Left ventricle myocardium superior (tissue), 1 donor: ENCODE data around the gene RASSF8. TPM values are rescaled to one million over a fixed set of nuclear protein-coding genes. Genes with fewer than 3 reads are reported as not detected.

Experiments
- ATAC-seq: fragments of 200-7000 bp; cut with Tn5 transposase; one replicate; pipeline ENCODE4 v1.9.1; 2020; ENCODE audit warnings: mild to moderate bottlenecking, moderate library complexity
- DNase-seq: peaks from one replicate; pipeline ENCODE4 v3.0.0-alpha.2; 2020
- intact Hi-C: fragments of 100-400 bp; cut with micrococcal nuclease; formaldehyde crosslinking; loops from one replicate; pipeline ENCODE4 v1.11.0; 2022
- total RNA-seq: library from RNA; stranded (reverse); fragmentation: NEBNext Ultra II Directional; extraction: Animal tissue kit (Norgen Biotek cat#: 25700); gene quantifications from one replicate; pipeline ENCODE4 v1.2.1, GENCODE V29; 2021
- donor health status: DM: no; HTN: yes; CAD: no; lungs with severe emphysema.

The RASSF8 gene
- total RNA-seq, 1 donor from 2014 or later = 22.9 TPM

DNA sequence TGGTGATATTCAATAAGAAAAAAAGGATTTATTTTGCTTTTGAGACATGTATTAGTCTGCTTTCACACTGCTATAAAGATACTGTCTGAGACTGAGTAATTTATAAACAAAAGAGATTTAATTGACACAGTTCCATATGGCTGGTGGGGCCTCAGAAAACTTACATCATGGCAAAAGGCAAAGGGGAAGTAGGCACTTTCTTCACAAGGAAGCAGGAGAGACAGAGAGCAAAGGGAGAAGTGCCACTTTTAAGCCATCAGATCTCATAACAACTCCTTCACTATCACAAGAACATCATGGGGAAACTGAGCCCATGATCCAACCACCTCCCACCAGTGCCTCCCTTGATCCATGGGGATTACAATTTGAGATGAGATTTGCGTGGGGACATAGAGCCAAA is 122.4 kb downstream of the RASSF8 start:
- intact Hi-C loops = no loop called here
- no peak for ATAC-seq

DNA sequence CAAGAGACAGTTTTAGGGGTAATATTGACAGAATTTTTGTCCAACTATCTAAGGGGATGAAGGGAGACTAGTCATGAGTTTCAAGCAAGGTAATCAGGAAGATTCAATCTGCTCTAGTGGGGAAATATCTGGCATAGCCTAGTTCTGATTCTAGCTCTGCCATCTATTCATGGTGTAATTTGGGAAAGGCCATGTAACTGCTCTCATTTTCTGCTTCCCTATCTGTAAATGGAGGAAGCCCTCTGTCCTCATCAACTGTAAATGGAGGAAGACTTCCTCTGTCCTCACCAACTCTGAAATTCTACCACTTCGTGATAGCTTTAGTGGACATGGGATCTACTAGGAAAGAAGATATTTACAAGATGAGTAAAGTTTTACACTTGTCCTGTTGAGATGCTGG is 128.5 kb downstream of the RASSF8 start:
- no peak for DNase-seq
- ATAC-seq = no peak
- intact Hi-C loops = no loop called here

More for the DNA sequence above, 122.4 kb downstream of the RASSF8 start:
- no peak for DNase-seq

DNA sequence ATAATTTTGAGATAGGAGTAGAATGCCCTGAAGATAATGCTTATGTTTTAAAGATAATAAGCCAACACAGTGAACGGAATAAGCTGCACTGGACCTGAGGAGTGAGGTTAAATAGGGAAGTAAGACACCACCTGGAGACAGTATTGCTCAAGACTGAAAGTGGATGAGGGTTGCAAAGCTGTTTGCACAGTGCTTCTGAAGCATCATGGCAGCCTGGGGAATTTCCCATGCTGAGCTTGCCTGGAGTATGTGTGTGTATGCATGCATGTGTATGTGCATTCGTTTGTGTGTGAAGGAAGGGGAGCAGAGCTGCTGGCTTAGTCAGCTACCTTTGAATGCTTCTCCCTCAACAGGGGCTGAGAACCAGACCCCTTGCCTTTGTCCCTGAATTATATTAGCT is 130.5 kb downstream of the RASSF8 start:
- DNase-seq (no peak), ATAC-seq (no peak)
- intact Hi-C loops = no loop called here

DNA sequence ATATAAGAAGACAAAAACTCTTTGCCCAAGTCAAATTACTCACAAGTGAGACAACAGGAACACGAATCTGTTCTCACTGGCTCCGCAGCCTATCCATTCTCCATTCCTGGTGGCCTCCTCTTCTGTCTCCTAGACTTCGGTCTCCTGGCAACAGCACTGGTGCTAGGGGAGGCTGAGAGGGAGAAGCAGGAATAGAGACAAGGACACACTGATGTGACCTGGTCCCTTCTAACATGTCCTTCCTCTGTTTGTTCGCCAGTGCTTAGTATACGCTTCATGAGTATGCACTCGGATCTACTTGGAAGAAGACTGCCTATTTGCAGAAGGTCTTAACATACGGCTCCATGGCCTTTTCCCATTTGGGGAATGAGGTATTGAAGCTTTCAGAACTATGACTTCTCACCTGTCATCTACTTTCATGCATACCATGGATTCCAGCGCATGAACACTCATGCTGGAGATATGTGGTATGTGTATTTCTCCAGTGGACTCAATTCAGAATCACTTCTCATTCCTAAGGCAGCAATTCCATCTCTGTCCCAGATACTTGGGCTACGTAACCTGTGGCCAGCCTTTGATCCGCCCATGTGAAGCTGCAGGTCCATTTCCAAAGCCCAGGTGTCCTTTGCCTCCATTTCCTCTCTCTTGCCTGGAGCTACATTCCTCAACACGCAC is 132.5 kb downstream of the RASSF8 start:
- intact Hi-C loops = loop anchor here (10.0 kb wide), 1 partner anchor 564 kb away; no protein-coding TSS in a partner anchor
- DNase-seq = no peak
- ATAC-seq = no peak

DNA sequence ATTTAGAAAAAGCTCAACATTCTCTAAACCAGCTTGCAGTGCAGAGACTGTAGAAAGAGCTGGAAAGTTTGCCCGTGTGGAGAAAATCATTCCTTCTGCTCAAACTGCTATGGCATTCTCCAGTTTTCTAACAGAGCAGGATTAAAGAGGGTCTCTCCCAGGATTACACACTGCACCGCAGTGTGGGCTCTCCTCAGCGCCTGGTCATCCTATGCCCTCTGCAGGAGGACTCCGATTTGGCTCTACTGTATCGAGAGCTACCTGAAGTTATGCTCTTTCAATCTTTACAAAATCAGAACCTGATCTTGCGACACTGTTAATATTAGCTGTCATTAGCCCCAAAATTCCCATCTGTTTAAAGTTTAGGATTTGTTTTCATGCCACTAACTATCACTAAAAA is 133.3 kb downstream of the RASSF8 start:
- intact Hi-C loops = loop anchor here (10.0 kb wide), 1 partner anchor 563 kb away; no protein-coding TSS in a partner anchor
- ATAC-seq = peak; percentile 39
- DNase-seq = no peak

DNA sequence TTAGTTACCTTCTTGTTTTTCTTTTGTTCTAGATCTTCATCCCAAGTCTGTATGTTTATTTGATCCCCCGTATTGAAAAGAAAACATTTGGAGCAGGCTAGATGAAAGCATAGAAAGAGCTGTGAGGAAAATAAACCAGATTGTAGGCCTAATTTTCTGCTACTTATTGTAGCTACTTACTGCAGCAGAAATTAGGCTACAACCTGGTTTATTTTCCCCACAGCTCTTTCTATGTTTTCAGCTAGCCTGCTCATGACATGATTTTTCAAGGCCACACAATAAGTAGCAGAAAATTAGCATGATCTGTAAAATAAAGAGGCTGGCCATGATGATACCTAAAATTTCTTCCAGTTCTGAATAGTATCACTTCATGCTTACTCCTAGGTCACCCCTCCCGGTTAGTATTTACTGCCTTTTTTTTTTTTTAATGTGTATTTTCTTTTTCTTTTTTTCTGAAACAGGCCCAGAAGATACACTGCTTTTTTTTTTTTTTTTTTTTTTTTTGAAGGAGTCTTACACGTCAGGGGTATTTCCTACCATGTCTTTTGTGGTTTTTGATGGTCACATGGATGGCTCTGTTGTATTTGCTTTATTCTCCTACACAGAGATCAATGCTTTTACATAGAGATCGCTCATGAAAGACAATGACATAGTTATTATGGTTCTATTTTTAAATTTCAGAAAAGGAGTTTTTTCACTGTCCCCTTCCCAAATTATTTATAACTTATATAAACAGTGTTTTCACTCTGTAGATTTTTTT is 134.0 kb downstream of the RASSF8 start:
- intact Hi-C loops = loop anchor here (10.0 kb wide), 1 partner anchor 562 kb away; no protein-coding TSS in a partner anchor
- DNase-seq (no peak), ATAC-seq (no peak)

DNA sequence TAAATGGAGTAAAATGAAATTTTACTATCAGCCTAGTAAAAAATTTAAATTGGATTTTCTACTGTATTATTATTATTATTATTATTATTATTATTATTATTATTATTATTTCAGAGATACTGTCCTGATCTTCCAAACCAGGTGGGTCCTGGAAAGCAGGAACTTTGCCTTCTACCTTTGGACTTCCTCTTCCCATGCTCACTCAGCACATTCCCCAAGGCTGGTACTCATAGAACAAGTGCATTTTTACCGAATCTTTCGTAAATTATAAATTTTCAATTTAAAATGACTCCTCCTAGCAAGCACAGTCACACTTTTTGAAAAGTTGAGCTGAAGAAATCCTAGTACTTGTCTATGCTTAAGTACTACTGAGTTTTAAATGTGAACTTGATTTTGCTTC is 136.7 kb downstream of the RASSF8 start:
- ATAC-seq (no peak), DNase-seq (no peak)
- intact Hi-C loops = loop anchor here (10.0 kb wide), 1 partner anchor 560 kb away; no protein-coding TSS in a partner anchor

DNA sequence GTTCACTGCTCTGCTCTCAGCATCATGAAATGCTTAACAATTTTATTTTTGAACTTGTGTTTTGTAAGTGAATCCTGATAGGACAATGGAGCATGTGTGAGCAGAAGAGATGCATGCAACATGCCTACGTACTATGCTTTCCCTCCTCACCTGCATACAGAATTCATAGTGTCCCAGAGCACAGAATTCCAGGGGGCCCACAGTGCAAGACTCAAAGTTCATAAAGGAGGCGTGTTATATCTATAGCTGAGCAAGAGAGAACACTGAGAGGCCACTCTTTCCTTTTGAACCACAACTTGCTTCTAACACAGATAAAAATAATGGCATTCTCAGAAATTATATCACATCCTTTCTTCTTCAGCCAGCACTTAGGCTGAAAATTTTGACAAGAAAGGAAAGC is 137.6 kb downstream of the RASSF8 start:
- DNase-seq = no peak
- intact Hi-C loops = loop anchor here (10.0 kb wide), 1 partner anchor 559 kb away; no protein-coding TSS in a partner anchor
- no peak for ATAC-seq

DNA sequence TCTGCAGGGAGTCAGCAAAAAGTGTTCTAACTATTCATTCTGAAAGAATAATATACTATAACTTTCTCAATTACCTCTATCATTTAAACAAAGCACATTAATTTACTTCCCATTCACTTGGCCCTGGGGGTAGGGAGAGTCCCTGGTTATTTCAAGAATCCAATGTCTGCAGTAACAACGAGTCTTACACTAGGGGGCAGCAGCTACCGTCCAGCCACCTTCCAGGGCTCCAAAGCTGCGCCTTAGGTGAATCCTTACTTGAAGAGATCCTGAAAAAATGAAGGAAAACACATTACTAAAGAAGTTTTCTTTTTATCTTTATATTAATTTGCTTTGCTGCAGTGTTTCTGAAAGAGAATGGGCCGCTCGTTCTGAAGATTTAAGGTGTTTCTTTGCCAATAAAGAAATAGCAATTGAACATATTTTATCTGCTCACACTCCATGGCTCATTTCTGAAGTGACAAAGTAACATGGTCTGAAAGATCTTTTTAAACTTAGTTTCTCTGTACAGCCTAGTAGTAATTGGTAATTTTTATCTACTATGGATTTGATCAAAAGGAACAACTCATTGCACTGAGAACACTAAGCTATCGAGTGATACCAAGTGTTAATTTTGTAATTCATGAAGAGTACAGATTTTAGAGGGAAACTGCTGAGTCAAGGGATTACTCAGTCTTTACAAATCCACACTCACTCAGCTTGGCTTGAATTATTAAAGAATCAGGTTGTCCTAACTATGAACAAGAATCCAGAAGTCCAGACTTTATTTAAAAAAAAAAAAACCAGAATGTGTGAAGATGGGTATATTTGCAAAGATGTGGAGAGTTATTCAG is 138.8 kb downstream of the RASSF8 start:
- peak; percentile 65 for DNase-seq
- intact Hi-C loops = loop anchor here (10.0 kb wide), 1 partner anchor 558 kb away; no protein-coding TSS in a partner anchor
- peak; percentile 96 for ATAC-seq

DNA sequence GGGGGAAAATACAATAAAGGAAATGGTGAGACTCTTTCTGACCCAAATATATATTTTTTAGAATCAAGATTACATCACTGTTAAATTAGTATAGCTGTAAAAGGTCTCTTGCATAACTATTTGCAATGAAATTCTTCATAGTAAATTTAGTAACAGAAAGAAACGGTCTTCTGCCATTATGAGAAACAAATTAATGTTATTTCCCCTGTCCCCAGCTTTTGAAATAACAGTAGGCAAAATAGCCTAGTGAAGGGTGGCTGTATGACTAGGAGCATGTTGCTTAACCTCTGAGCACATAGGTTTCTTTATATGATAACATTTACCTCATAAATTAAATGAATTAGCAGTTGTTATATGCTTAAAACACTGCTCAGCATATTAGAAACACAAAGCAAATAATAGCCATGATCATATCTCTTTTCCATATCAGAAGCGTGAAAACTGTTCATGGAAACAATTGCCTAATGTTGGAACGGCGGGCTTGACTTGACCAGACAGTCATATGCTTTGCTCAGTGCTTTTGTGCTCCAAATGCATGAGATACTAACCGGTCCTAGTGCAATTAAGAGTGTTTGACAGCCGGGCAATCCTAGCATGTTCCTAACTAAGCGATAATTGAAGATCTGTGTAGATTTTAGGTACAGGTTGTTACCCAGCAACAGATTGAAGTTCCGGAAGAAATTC is 142.3 kb downstream of the RASSF8 start:
- DNase-seq = no peak
- no peak for ATAC-seq
- intact Hi-C loops = no loop called here

DNA sequence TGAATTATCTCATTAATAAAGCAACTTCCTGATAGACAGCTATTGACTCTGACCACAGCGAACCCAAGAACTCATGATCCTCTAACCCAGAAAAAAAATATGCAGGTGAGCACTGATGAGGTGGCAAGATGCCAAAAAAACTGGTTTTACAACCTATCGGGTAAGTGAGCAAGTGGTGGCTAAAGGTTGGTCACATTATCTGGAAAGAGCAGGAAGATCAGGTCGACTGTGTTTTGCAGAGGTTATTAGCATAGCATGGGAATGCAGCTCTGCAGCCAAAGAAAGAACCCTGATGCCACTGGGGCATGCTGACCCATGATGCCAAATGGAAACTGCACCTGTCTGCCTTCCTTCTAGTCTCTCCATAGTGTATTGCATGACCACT is 142.9 kb downstream of the RASSF8 start:
- intact Hi-C loops = no loop called here
- ATAC-seq (no peak), DNase-seq (no peak)

DNA sequence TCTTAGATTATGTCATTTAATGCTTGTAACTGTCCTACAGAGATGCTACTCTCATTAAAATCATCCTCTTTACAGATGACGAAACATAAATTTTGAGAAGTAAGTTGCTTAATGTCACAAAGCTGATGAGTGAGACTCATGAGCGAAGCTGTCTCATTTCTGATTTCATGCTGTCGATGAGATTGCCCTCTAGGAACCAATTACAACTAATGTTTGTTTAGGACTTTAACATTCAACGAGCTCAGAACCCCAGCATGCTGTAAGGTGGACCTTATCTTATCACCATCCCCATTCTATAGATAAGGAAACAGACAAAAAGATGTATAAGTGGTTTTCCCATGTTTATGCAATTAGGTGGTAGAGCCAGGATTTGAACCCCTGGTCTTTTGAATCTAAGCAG is 143.3 kb downstream of the RASSF8 start:
- intact Hi-C loops = no loop called here
- ATAC-seq = no peak
- no peak for DNase-seq

DNA sequence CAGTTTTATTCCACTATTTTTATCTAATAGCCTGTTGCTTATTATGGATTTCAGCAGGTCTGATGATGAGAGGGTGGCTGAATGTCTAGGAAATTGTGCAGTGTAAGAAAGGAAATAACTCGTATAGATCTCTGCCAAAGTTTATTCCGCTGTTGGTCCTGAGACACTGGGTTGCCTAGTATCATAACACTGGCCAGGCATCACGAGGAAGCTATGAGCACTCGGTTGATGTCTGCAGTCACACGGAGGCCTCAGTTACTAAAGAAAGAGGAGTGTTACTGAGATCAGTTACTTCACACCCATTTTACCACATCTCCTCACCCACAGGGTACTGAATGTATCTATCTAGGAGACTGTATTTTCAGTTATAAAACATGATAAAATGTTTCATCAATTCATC is 144.5 kb downstream of the RASSF8 start:
- ATAC-seq (no peak), DNase-seq (no peak)
- intact Hi-C loops = no loop called here

DNA sequence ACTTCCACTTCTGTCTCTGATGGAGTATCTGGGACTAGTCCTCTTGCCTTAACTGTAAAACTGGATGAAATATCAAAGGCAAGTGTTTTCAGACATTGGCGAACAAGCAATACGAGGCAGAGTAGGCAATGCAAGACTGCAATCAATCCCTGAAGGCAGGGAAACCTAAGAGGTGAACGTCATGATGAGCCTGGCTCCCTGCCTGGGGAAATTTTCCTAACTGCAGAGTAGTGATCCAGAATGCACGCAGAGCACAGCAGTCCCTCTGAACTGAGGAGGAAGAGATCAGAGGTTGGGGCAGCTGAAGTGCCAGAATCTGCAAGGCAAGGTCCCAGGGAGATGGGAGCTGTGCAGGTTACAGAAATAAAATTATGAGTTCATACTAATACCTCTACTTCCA is 147.9 kb downstream of the RASSF8 start:
- intact Hi-C loops = no loop called here
- no peak for ATAC-seq
- DNase-seq = no peak

DNA sequence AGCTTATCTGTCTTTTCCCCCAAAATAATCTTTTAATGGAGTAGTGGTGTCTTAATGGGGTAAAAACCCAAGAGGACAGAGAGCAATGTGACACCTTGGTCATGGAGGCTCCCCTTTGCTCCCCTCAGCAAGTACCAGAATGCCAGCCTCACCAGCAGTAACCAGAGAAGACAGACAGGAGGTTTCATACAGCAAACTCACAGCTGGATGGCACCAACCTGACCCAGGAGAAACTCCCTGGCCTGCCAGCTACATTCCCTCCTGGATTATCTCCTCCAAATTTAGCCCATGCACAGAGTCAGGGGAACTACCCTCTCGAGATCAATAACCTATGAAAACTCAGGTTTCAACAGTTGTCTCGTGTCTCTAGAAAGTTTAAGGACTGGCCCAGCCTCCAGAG is 150.4 kb downstream of the RASSF8 start:
- ATAC-seq (no peak), DNase-seq (no peak)
- intact Hi-C loops = no loop called here

DNA sequence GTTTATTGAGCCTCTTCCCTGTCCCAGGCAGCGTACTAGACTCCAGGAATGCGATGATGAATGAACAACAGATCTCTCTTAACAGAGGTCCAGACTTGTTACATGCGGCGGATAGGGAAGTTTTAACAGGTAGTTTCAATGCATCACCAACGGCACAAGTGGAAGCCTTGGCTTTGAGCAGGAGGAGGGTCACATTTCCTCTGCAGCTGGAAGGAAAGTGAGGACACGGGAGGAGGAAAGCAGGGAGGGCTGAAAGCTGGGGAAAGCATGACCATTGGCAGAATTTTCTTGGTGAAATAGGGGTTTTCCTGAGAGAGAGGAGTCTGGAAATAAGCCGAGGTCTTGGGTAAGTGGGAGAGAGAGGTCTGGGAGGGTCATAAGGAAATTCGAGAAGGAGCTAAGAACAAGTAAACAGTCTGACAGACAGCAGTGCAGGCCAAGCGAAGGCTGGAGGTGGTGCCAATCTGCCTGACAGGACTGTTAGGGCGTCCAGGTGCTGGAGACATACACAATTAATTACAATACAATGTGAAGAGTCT is 150.9 kb downstream of the RASSF8 start:
- ATAC-seq (no peak), DNase-seq (no peak)
- intact Hi-C loops = no loop called here

DNA sequence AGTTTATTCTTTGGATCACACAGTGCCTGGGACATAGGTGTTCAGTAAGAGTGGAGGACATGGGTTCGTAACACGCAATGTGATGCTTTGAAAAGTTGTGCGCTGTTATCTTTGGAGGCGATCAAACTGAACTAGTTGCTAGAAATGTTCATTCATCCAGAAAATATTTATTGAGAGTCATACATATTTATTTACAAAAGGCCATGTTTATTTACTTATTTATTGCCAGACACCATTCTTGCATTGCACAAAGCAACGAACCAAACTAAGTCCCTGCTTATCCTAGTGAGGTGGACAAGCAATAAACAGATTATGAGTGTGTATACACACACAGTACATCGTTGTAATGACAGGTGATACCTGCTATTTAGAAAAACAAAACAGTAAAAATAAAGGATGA is 153.8 kb downstream of the RASSF8 start:
- intact Hi-C loops = loop anchor here (10.0 kb wide), 2 partner anchors 173 to 413 kb away; no protein-coding TSS in a partner anchor
- DNase-seq = no peak
- no peak for ATAC-seq

DNA sequence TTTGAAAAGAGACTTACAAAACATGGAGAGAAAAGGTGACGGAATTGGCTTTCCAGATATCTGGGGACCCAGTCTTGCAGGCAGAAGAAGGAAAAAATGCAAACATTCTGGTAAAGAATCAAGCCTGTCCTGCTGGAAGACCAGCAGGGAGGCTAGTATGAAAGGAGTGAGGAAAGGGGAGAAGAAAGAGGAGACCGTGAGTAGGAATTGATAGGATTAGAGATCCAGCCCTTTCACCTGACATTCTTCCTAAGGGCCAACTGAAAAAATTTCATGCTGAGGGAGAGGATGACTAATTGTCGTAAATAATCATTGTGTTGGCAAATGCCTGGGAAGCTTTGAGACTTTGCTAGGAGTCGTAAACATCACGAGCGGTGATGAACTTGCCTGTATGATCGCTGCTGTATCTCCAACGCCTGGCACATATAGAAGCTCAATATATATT is 154.2 kb downstream of the RASSF8 start:
- DNase-seq (no peak), ATAC-seq (no peak)
- intact Hi-C loops = loop anchor here (10.0 kb wide), 2 partner anchors 172 to 412 kb away; no protein-coding TSS in a partner anchor
